GM04504 (cell line): ENCODE results near the gene RMND5B.
"Not testable (repeated sequence)": the region's sequence is repeated elsewhere in the genome, so short reads cannot be mapped to it uniquely, and the experiment has no call there.

Experiments used
- DNase-seq: peaks from one replicate; pipeline ENCODE4 v3.0.0-alpha.2; 2012; ENCODE audit warnings: low read depth

RMND5B gene

GRCh38 chr5:178174456-178174855 is 43.6 kb downstream of the RMND5B start:
- DNase-seq, result no peak

GRCh38 chr5:178176791-178177190 is 46.0 kb downstream of the RMND5B start:
- DNase-seq, result no peak

DNA sequence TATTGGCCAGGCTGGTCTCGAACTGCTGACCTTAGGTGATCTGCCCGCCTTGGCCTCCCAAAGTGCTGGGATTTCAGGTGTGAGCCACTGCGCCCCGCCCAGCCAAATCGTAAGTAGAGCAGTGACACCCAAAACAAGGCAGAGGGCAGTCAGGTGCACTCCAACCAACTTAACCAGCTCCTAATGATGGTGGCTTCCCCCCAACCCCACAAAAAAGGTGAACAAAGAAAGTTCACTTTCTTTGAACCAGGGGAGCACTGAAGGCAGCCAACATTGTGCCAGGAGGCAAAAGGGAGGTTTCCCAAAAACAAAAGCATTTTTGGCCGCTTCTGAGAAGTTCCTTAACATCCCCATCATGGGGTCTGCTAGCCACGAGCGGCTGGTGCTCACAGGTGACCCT is 46.8 kb downstream of the RMND5B start:
- no peak for DNase-seq

DNA sequence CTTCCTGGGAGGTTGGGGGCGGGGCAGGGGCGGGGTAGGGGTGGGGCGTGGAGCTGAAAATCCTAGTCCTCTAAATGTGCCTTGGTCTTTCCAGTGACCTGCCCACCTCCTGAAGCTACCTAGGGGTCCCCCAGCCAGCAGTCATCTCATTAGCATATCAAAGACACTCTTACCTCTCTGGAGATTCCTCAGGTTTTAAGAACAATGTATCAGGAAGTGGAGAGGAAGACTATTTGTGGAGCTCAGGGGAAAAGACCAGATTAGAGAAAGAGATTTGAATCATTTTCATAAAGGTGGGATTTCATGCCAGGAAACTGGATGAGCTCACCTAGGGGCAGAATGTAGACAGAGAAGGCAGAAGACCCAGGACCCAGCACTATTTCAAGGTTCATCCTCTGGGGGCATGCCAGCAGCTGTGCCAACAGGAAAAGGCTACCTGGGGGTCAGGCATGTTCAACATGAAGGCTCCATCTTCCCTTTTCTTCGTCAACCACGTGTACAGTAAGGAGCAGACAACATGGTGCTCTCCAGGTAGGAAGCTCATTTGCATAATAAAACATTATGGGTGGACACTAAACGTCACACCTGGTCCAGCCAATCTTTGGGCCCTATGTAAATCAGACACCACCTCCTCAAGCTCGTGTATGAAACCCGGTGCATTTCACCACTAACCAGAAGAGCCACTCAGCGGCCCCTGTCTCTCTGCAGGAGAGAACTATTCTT is 49.5 kb downstream of the RMND5B start:
- no peak for DNase-seq

DNA sequence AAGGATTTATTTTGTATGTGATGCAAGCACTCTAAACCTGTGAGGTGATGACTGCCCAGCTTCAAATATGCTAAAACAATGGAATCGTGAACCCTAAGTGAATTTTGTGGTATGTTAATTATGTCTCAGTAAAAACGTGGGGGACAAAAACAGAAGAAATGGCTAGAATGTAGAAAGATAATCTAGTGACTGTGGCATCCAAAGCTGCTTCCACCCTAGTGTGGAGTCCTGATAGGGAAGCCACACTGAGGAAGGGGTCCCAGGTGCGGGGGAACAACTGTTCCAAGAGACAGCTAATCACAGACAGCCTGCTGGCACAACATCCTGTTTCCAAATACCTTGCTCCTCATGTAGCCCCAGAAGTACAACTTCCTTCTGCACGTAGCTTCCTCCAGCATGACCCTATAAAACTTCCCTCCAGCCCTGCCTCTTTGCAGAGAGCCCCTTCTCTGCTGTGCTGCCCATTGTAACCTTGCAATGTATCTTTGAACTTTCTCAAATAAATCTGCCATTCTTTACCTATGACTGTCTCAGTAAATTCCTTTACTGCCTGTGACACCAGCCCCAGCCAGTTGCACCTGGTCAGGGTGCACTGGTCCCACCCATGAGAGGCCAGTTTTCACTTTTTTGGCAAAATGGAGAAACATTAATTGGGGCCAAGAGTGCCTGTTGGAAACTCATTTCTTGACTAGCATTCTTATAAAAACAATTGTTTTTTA is 51.5 kb downstream of the RMND5B start:
- DNase-seq, result no peak

- no peak for DNase-seq
These were observed 55.6 kb downstream of the RMND5B start for GRCh38 chr5:178186427-178186826.

- no peak for DNase-seq
These were observed 56.2 kb downstream of the RMND5B start, which contains the start of gene GMCL2 for GRCh38 chr5:178187014-178187413. Gene GMCL2, minus strand, starts transcription at chr5:178187371. Its CDS starts 72 bp downstream, at chr5:178187299.

DNA sequence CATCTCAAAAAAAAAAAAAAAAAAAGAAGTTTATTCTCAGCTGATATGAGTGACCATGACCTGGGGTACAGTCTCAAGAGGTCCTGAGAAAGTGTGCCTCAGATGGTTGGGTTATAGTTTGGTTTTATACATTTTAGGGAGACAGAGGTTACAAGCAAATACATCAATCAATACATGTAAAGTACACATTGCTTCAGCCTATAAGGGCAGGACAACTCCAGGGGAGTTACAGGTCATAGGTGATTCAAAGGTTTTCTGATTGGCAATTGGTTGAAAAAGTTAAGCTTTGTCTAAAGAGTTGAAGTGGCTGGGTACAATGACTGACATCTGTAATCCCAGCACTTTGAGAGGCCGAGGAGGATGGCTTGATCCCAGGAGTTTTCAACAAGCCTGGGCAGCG is 58.6 kb downstream of the RMND5B start:
- no peak for DNase-seq

DNA sequence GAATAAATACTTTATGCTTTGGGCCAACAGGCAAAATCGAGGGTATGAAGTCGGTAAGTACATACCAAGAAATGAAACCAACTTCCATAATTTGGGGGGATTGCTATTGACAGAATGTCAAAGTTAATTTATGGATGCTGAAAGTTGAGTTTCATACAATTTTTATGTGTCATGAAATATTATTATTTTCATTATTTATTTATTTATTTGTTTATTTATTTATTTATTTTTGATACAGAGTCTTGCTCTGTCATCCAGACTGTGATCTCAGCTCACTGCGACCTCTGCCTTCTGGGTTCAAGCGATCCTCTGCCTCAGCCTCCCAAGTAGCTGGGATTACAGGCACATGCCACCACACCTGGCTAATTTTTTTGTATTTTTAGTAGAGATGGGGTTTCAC is 60.8 kb downstream of the RMND5B start:
- DNase-seq, result no peak

GRCh38 chr5:178192244-178192643 is 61.4 kb downstream of the RMND5B start:
- DNase-seq, result no peak

- no peak for DNase-seq
These were observed 62.0 kb downstream of the RMND5B start for GRCh38 chr5:178192787-178193186.

DNA sequence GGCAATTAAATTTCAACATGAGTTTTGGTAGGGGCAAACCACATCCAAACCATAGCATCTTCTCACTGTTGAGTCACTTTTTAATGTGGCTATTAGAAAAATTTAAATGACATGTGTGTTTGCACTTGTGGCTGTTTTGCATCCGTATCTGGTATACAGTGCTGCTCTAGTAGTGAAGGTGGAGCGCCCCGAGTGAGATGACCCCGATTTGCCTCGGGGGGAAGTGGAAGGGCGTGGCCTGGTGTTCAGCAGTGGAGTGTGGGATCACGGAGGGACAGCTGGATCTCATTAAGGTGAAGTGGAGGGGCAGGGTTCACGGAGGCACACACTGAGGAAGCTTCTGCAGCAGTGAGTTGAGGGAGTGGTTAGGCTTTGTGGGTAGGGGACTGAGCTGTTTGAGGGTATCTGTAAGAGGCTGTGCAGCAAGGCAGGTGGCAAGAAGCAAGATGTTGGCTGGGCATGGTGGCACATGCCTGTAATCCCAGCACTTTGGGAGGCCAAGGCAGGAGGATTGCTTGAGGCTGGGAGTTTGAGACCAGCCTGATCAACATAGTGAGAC is 62.5 kb downstream of the RMND5B start:
- no peak for DNase-seq

- DNase-seq, result no peak
These were observed 63.2 kb downstream of the RMND5B start for GRCh38 chr5:178194026-178194425.

GRCh38 chr5:178196281-178196812 is 65.5 kb downstream of the RMND5B start:
- DNase-seq, result no peak

- DNase-seq, result no peak
These were observed 66.2 kb downstream of the RMND5B start for GRCh38 chr5:178196986-178197385.

GRCh38 chr5:178198151-178198550 is 67.3 kb downstream of the RMND5B start:
- DNase-seq, result not testable (repeated sequence)

GRCh38 chr5:178198706-178199105 is 67.9 kb downstream of the RMND5B start:
- DNase-seq, result no peak

DNA sequence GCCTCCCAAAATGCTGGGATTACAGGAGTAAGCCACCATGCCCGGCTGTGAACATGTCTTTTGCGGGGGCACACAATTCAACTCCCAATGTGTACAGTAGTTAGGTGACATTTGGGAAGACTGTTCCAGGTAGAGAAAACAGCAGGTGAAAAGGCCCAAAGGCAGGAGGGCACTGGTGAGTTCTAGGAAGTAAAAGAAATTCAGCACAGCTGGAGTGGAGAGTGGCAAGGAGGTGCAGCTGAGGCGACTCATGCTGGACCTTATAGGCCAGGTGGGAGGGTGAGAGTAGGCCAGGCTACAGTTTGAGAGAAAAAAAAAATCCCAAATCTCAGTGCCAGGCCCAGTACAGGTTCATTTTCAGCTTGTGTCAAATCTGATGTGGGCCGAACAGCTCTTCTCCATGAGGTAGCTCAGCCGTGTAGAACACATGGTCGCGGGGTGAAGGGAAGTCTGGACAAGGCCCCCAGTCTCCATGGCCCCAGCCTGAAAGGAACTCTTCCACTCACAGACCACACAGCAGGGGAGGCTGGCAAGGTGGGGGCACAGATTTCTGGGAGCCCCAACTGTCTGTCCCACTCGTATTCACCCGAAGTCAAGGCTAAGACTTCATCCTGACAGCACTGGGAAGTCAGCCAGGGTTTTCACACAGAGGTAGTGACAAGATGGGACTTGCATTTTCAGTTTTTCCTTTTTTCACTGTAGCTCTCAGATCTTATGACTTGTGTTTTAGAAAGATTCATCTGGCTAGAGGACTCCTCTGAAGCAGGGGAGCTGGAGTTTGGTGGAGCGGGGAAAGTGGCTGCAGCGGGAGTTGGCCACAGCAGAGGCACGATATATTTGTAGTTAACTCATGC is 69.0 kb downstream of the RMND5B start:
- DNase-seq, result no peak
